GM21447 (cell line): ENCODE measurements around the gene CYP2F1.
"Not testable (repeated sequence)": the region's sequence is repeated elsewhere in the genome, so short reads cannot be mapped to it uniquely, and the experiment has no call there.

Experiments
- ATAC-seq: cut with Tn5 transposase; IDR thresholded peaks from one replicate; pipeline ENCODE4 v1.9.1; 2021; ENCODE audit not compliant: unreplicated experiment

The CYP2F1 gene

GRCh38 chr19:41114132-41114531, at the start of gene CYP2F1:
TSS of gene CYP2F1 (plus strand) at chr19:41114432. CDS start at chr19:41116189, 1,757 bp downstream.
- no peak for ATAC-seq

GRCh38 chr19:41064974-41065569, 49.2 kb upstream of the CYP2F1 start:
- ATAC-seq, result no peak

GRCh38 chr19:41076286-41076685, 37.9 kb upstream of the CYP2F1 start:
- no peak for ATAC-seq

- no peak for ATAC-seq
Observed at GRCh38 chr19:41083516-41083915, 30.7 kb upstream of the CYP2F1 start.

GRCh38 chr19:41085748-41086415, 28.4 kb upstream of the CYP2F1 start:
- ATAC-seq, result no peak

GRCh38 chr19:41088151-41088550, 26.1 kb upstream of the CYP2F1 start, which contains the start of gene CYP2A13:
TSS of gene CYP2A13 (plus strand) at chr19:41088451. CDS start at chr19:41088472, 21 bp downstream.
- no peak for ATAC-seq

- ATAC-seq, result no peak
Observed at GRCh38 chr19:41089959-41090358, 24.3 kb upstream of the CYP2F1 start.

GRCh38 chr19:41095703-41096102, 18.5 kb upstream of the CYP2F1 start:
- ATAC-seq, result no peak

- no peak for ATAC-seq
Observed at GRCh38 chr19:41096353-41096752, 17.9 kb upstream of the CYP2F1 start.

GRCh38 chr19:41097302-41097701, 16.9 kb upstream of the CYP2F1 start:
- ATAC-seq, result no peak

GRCh38 chr19:41098762-41099161, 15.5 kb upstream of the CYP2F1 start:
- ATAC-seq, result no peak

GRCh38 chr19:41102210-41102609, 12.0 kb upstream of the CYP2F1 start:
- not testable (repeated sequence) for ATAC-seq

GRCh38 chr19:41106177-41106576, 8.1 kb upstream of the CYP2F1 start:
- ATAC-seq, result no peak

- no peak for ATAC-seq
Observed at GRCh38 chr19:41111296-41111695, 2.9 kb upstream of the CYP2F1 start.

GRCh38 chr19:41111750-41112295, 2.4 kb upstream of the CYP2F1 start:
- ATAC-seq, result no peak

GRCh38 chr19:41112728-41113290, 1.4 kb upstream of the CYP2F1 start:
- no peak for ATAC-seq

- no peak for ATAC-seq
Observed at GRCh38 chr19:41116261-41116660, 2.0 kb downstream of the CYP2F1 start.

GRCh38 chr19:41120929-41121911, 7.0 kb downstream of the CYP2F1 start:
- not testable (repeated sequence) for ATAC-seq

- ATAC-seq, result not testable (repeated sequence)
Observed at GRCh38 chr19:41122846-41123245, 8.6 kb downstream of the CYP2F1 start.

- no peak for ATAC-seq
Observed at GRCh38 chr19:41123716-41124294, 9.6 kb downstream of the CYP2F1 start.
